Large intestine (tissue), 3 donors: ENCODE data around the gene DMBT1. TPM values are rescaled to one million over a fixed set of nuclear protein-coding genes. Genes with fewer than 3 reads are reported as not detected.

Source experiments
- DNase-seq, 2 donors: peaks; one replicate each; pipeline versions ENCODE4 v3.0.0 to v3.0.0-alpha.2; 2013
- H3K27ac ChIP-seq: one replicate; pipeline ENCODE4 v1.5.1; 2013; ENCODE audit warnings: low read length
- H3K27me3 ChIP-seq: 2 replicates; pipeline ENCODE4 v1.6.1; 2013; ENCODE audit warnings: low read length; ENCODE audit not compliant: control insufficient read depth, insufficient read depth
- H3K36me3 ChIP-seq: 2 replicates; pipeline ENCODE4 v1.6.1; 2013; ENCODE audit warnings: low read length; ENCODE audit not compliant: control insufficient read depth, insufficient read depth
- H3K4me1 ChIP-seq: one replicate; pipeline ENCODE4 v1.6.1; 2013; ENCODE audit warnings: low read length; ENCODE audit not compliant: control insufficient read depth, insufficient read depth
- H3K4me3 ChIP-seq: one replicate; pipeline ENCODE4 v1.5.1; 2013; ENCODE audit warnings: low read length
- H3K9me3 ChIP-seq: one replicate; pipeline ENCODE4 v1.6.1; 2013; ENCODE audit warnings: mild to moderate bottlenecking, low read depth, low read length, moderate library complexity; ENCODE audit not compliant: control insufficient read depth
- WGBS: methylation state at CpG from one replicate; pipeline ENCODE4 v1.1.5; 2013; ENCODE audit warnings: low lambda C conversion rate; ENCODE audit not compliant: insufficient coverage; 5-methylcytosine and 5-hydroxymethylcytosine counted together
- polyA plus RNA-seq: library from polyadenylated mRNA; unstranded; fragments of 120-200 nt; gene quantifications from one replicate; pipeline ENCODE4 v1.2.1, GENCODE V29; 2013

Gene DMBT1
- polyA plus RNA-seq, 1 donor = 198 TPM

DNA sequence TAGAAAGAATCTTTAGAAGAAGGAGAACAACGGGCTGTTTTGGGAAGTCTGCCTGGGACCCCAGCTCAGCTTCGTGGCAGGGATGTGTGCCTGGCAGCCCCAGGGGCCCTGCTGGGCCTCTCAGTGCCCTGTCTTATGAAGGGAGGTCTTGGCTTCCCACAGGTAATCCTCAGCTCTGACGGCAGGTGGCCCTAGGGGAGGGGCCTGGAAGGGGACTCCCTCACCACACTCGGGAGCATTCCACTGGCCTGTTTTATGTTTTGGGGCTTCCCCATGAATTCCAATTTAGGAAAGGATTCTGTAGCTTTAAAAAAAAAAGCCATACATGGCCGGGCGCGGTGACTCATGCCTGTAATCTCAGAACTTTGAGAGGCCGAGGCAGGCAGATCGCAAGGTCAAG, 3.0 kb upstream of the DMBT1 start:
- Histone ChIP-seq H3K27me3 (no peaks in the 10 kb centered on the region), H3K9me3 (no peaks in the 10 kb centered on the region), H3K4me3 (no peak overlapping the region), H3K36me3 (no peaks in the 10 kb centered on the region), H3K4me1 (peaks cover 35% of the 10 kb centered on the region), H3K27ac (no peak overlapping the region)
- WGBS = no CpG with 5 or more reads among the region's 9 CpGs
- peak in 1 of 2 donors; percentile 57 for DNase-seq

- no peak for DNase-seq
- H3K36me3 ChIP-seq = no peaks in the 10 kb centered on the region
- H3K27me3 ChIP-seq = no peaks in the 10 kb centered on the region
- no peak overlapping the region for H3K4me3 ChIP-seq
- H3K4me1 ChIP-seq = peaks cover 29% of the 10 kb centered on the region
- no peaks in the 10 kb centered on the region for H3K9me3 ChIP-seq
- WGBS = no CpG with 5 or more reads among the region's 5 CpGs
- H3K27ac ChIP-seq = no peak overlapping the region
Observed at GRCh38 chr10:122558452-122558851, 2.1 kb upstream of the DMBT1 start.

DNA sequence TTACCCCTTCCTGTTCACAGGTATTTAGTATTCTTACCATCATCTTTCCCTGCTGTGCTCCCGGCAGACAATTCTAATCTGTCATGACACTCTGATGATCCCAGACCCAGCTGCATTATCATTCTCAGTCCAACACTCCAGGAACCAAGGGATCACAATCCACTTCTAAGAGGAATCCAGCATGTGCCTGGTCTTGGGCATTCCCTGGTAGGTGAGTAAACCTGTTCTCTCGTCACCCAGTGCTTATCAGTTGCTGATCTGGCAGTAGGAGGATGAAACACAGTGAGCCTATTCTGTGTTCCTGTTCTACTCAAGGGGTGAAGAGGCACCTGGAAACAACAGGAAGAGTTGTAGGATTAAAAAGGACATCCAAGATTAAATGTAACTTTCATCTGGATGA, 1.3 kb upstream of the DMBT1 start:
- H3K4me1 ChIP-seq = peaks cover 24% of the 10 kb centered on the region
- H3K9me3 ChIP-seq = no peaks in the 10 kb centered on the region
- WGBS = no CpG with 5 or more reads among the region's 2 CpGs
- no peak overlapping the region for H3K27ac ChIP-seq
- no peaks in the 10 kb centered on the region for H3K27me3 ChIP-seq
- DNase-seq = no peak
- no peaks in the 10 kb centered on the region for H3K36me3 ChIP-seq
- H3K4me3 ChIP-seq = no peak overlapping the region

DNA sequence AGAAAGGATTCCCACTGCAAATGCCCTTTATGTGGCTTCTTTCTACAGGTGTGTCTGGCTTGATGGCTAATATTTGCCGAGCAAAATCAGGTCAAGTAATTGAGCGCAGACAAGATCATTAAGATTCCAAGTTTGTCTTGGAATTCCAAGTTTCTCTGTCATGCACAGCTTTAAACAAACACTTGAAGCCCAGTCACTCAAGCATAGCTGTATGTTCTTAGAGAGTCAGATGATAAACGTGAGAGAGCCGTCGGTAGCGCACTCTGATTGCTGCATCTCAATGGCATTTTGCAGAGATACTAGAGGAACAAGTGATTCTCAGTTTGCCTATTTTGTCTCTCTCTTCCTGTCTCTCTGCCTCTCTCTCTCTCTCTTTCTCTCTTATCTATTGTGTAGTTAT, 658 bp downstream of the DMBT1 start:
- peak overlapping the region; percentile 4 for H3K4me3 ChIP-seq
- peak overlapping the region; percentile 23 for H3K27ac ChIP-seq

GRCh38 chr10:122561792-122562191, 1.2 kb downstream of the DMBT1 start:
- no peaks in the 10 kb centered on the region for H3K9me3 ChIP-seq
- H3K27me3 ChIP-seq = no peaks in the 10 kb centered on the region
- no peak overlapping the region for H3K27ac ChIP-seq
- H3K4me3 ChIP-seq = no peak overlapping the region
- no peaks in the 10 kb centered on the region for H3K36me3 ChIP-seq
- DNase-seq = no peak
- H3K4me1 ChIP-seq = peaks cover 27% of the 10 kb centered on the region

More for the DNA sequence above, 658 bp downstream of the DMBT1 start:
- Histone ChIP-seq H3K27me3 (no peaks in the 10 kb centered on the region), H3K4me1 (peaks cover 27% of the 10 kb centered on the region), H3K9me3 (no peaks in the 10 kb centered on the region), H3K36me3 (no peaks in the 10 kb centered on the region)
- WGBS = 33% methylated on average over 3 of the region's 6 CpGs
- DNase-seq = no peak

GRCh38 chr10:122564980-122565379, 4.4 kb downstream of the DMBT1 start:
- Histone ChIP-seq H3K36me3 (no peaks in the 10 kb centered on the region), H3K9me3 (no peaks in the 10 kb centered on the region), H3K4me1 (peaks cover 9% of the 10 kb centered on the region), H3K4me3 (no peak overlapping the region), H3K27ac (no peak overlapping the region), H3K27me3 (no peaks in the 10 kb centered on the region)
- DNase-seq = no peak

GRCh38 chr10:122565766-122566206, 5.2 kb downstream of the DMBT1 start:
- no peaks in the 10 kb centered on the region for H3K36me3 ChIP-seq
- H3K27ac ChIP-seq = peak overlapping the region; percentile 72
- H3K4me3 ChIP-seq = peak overlapping the region; percentile 9
- H3K27me3 ChIP-seq = no peaks in the 10 kb centered on the region
- no peaks in the 10 kb centered on the region for H3K9me3 ChIP-seq
- DNase-seq = peak; percentile 71 to 81
- peaks cover 9% of the 10 kb centered on the region for H3K4me1 ChIP-seq
- 8% methylated on average over 5 of the region's 13 CpGs for WGBS

- no peak for DNase-seq
- WGBS = no CpG with 5 or more reads among the region's 1 CpG
- Histone ChIP-seq H3K4me1 (peaks cover 9% of the 10 kb centered on the region), H3K36me3 (no peaks in the 10 kb centered on the region), H3K27ac (no peak overlapping the region), H3K9me3 (no peaks in the 10 kb centered on the region), H3K4me3 (no peak overlapping the region), H3K27me3 (no peaks in the 10 kb centered on the region)
Observed at GRCh38 chr10:122566632-122567031, 6.1 kb downstream of the DMBT1 start.

GRCh38 chr10:122567056-122567660, 6.6 kb downstream of the DMBT1 start:
- Histone ChIP-seq H3K27me3 (no peaks in the 10 kb centered on the region), H3K9me3 (no peaks in the 10 kb centered on the region), H3K4me3 (no peak overlapping the region), H3K27ac (no peak overlapping the region), H3K4me1 (peaks cover 9% of the 10 kb centered on the region), H3K36me3 (no peaks in the 10 kb centered on the region)
- no CpG with 5 or more reads among the region's 5 CpGs for WGBS
- DNase-seq = no peak

- H3K27ac ChIP-seq = no peak overlapping the region
- no peak overlapping the region for H3K4me3 ChIP-seq
- peaks cover under 1% of the 10 kb centered on the region for H3K36me3 ChIP-seq
- DNase-seq = no peak
- no peaks in the 10 kb centered on the region for H3K9me3 ChIP-seq
- WGBS = no CpG with 5 or more reads among the region's 8 CpGs
- no peaks in the 10 kb centered on the region for H3K27me3 ChIP-seq
- peaks cover 6% of the 10 kb centered on the region for H3K4me1 ChIP-seq
Observed at GRCh38 chr10:122568551-122568950, 8.0 kb downstream of the DMBT1 start.

DNA sequence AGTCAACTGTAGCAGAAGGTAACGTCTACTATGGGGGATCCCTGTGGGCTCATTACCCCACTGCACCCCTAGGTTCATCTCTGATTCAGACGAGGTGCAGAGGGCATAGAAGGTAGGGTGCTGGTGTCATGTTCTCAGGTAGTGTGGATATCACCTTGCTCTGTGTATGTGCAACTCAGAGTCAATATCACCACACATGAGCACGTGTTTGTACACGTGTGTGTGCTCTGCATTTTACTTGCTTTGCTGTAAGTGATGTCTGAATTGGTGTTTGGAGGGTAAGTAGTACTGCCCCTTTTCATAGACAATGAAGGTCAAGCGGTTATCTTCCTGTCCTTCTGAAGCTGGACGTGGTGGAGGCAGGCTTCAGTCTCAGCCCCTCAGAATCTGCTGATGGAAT, 10.4 kb downstream of the DMBT1 start:
- H3K27ac ChIP-seq = no peak overlapping the region
- peaks cover 1% of the 10 kb centered on the region for H3K4me1 ChIP-seq
- 100% methylated on average over 2 of the region's 6 CpGs for WGBS
- peaks cover 11% of the 10 kb centered on the region for H3K36me3 ChIP-seq
- H3K4me3 ChIP-seq = no peak overlapping the region
- no peaks in the 10 kb centered on the region for H3K9me3 ChIP-seq
- H3K27me3 ChIP-seq = no peaks in the 10 kb centered on the region
- no peak for DNase-seq
